ENCODE measurements around the gene XIRP1.
A peak's percentile ranks its signal among the peaks of the same experiment; 100 is the strongest.

Gene XIRP1

DNA sequence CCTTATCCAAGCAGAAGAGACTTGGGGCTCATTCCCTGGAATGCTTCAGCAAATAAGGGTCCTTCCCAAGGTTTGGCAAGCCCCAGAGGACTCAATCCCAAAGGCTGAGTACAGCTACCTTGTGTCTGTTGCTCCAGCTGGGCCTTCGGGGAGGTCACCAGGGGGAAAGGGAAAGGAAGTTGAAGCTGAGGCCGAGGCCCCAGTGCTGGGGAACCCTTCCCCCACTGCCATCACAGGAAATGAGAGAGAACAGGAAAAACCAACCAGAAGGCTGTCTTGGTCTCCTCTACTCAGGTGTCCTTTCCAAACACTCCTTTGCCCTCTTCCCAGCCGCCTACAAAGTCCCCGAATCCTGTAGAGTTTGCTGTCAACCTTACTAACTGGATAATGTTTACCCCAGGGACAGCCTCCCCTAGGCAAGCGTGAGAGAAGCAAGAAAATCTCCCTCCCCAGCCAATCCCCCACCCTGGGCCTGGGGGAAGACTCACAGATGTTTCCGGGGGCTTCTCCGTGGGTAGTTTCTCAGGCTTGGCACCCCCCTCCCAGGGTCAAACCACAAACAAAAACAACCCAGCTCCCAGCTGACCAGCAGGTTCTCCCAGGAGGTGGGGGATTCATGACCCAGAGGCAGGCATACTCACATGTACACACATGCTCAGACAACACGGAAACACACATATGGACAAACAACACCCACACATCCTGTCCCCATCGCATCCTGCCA, 44.5 kb downstream of the XIRP1 start:
- FAIRE-seq (peak; percentile 74), DNase-seq (ENCODE audit: extremely low spot score, insufficient read length, low read depth) (peak; percentile 39)

DNA sequence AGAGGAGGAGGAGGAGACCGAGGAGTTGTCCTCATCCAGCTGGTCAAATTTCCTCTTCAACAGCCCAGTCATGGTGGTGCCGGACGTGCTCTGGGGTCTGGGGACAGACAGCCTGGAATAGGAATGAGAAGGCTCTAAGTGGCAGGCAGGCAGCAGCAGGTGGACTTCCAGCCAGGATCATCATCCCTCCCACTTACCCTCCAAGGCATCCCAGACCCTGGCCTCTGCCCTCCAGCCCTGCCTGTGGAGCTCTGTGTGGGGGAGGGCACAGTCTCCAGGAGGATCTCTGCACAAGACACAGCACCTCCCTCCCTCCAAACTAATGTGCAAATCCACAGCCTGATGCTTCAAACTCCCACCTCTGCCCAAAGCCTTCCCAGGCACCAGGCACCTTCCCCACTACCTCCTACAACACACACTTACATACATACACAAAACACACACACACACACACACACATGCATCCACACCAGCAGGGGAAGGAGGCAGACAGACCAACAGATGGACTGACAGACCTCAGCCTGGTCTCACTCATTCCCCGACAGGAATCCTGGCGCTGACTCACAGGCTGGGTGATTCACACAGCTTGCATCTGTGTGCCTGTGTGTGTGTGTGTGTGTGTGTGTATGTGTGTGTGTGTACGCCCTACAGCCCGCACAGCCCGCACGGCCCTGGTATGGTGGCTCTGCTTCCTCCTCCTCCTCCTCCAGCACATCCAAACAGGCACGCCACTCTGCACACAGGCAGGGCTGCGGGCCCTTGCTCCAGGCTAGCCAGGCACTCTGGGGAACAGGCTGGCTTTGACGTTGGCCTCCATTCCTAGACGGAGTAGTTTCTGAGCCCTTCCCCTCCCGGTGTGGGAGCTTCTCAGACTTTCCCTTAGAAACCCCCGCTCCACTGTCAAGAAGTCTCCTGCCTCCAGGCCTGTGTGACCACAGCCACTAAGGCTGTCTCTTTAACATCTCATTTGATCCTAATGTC, 45.5 kb downstream of the XIRP1 start:
- FAIRE-seq = peak; percentile 58
- DNase-seq (ENCODE audit: extremely low spot score, insufficient read length, low read depth) = no peak

- no peak for FAIRE-seq
- no peak for DNase-seq (ENCODE audit: extremely low spot score, insufficient read length, low read depth)
These were observed 46.3 kb downstream of the XIRP1 start for GRCh38 chr3:39146083-39146501.

DNA sequence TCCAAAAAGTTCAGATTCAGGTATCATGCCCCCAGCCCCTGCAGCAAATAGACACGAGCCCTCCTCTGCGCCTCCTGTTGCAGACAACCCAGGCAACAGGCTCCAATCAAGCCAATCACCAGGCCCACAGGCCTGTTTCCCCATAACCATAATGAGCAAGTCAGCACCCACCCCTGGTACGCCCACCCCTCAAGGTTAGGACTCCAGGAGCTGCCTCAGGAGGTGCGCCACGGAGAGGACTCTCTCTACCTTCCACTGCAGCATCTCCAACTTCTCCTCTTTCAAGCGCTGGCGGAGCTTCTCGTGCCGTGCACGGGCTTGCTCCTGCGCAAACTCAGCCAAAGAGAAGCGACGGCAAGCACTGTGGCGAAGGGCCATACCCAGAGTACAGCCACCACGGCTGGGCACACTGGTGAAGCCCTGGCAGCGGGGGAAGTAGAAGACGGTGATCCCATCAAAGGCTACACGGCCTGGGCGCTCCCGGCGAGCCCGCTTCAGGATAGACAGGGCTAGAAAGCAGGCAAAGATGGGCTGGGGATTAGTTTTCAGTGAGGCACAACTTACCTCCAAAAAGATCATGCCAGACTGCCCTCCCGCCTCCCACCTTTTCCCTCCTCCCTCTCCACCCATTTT, 47.5 kb downstream of the XIRP1 start:
- DNase-seq (ENCODE audit: extremely low spot score, insufficient read length, low read depth) = no peak
- FAIRE-seq = no peak

- no peak for DNase-seq (ENCODE audit: extremely low spot score, insufficient read length, low read depth)
- no peak for FAIRE-seq
These were observed 48.2 kb downstream of the XIRP1 start for GRCh38 chr3:39144095-39144747.

GRCh38 chr3:39143051-39143885, 49.1 kb downstream of the XIRP1 start:
- DNase-seq (ENCODE audit: extremely low spot score, insufficient read length, low read depth) (no peak), FAIRE-seq (no peak)

DNA sequence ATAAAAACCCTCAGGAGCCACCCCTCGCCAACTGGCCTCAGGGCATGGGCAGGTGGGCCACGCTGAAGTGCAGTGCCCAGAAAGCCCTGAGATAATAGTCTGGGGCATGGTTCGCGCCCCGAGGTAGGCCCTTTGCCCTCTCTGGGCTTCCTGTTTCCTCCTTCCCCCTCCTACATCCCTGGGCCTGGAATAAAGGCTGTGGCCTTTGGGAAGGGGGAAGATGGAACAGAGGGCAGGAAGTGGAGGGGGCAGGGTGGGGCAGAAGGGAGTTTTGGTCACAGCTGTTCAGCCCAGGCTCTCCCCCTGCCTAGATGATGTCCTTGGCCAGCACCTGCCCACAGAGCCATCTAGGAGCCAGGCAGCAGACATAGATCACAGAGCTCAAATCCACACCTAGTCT, 50.3 kb downstream of the XIRP1 start:
- FAIRE-seq (no peak), DNase-seq (ENCODE audit: extremely low spot score, insufficient read length, low read depth) (no peak)

- no peak for DNase-seq (ENCODE audit: extremely low spot score, insufficient read length, low read depth)
- no peak for FAIRE-seq
These were observed 51.0 kb downstream of the XIRP1 start for GRCh38 chr3:39141171-39141995.

DNA sequence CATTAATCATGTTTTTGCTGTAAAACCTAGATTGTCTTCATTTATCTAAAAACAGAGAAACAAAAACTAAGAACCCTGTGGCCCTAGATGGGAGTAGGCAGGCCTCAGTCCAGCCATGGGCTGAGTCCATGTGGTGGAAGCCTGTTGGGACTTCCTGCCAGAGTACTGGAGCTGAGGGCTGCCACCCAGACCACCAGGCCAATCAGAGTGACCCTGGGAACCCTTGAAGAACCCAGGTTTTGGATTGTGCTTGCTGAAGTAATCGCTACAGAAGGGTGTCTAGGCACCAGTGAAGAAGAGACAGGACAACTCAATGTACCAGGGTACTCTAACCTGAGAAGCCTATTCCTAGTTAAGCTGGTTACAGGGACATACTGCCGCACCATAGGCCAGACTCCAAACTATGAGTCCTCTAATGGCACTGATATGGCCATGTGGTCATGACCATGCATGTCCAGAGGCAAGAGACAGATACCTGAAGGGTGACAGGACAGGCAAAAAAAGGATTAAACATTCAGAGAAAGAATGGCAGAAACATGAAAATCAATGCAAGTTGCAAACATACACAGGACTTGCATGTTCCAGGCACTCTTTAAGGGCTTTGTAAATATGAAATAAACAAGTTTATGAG, 51.9 kb downstream of the XIRP1 start:
- DNase-seq (ENCODE audit: extremely low spot score, insufficient read length, low read depth) (no peak), FAIRE-seq (no peak)

GRCh38 chr3:39139442-39139841, 53.0 kb downstream of the XIRP1 start:
- FAIRE-seq (no peak), DNase-seq (ENCODE audit: extremely low spot score, insufficient read length, low read depth) (no peak)

DNA sequence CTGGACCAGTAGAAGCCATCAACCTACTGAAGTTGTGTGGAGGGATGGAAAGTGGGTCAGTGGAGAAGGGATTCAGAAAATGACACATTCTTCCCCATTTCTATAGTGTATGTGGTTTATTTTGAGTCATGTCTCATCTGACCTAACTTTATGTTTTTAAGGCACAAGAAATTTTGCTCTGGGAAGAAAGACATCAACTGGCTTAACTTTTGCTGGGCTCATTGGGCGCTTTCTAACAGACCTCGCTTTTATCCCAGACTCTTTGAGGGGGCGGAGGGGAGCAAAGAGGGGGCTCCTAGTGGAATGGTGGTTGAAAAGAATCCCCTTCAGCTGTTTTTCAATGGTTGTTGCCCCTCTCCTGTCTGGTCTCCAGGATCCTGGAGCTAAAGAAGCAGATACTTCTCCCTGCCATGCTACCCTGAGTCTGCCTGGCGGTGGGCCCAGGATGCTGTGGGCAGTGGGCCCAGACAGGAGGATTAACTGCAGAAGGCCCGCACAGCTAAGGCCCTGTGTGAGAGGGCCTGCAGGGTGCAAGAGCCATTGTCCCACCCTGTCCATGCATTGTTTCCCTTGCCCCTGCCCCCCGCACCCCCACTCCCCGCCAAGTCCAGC, 53.5 kb downstream of the XIRP1 start:
- FAIRE-seq (no peak), DNase-seq (ENCODE audit: extremely low spot score, insufficient read length, low read depth) (no peak)

DNA sequence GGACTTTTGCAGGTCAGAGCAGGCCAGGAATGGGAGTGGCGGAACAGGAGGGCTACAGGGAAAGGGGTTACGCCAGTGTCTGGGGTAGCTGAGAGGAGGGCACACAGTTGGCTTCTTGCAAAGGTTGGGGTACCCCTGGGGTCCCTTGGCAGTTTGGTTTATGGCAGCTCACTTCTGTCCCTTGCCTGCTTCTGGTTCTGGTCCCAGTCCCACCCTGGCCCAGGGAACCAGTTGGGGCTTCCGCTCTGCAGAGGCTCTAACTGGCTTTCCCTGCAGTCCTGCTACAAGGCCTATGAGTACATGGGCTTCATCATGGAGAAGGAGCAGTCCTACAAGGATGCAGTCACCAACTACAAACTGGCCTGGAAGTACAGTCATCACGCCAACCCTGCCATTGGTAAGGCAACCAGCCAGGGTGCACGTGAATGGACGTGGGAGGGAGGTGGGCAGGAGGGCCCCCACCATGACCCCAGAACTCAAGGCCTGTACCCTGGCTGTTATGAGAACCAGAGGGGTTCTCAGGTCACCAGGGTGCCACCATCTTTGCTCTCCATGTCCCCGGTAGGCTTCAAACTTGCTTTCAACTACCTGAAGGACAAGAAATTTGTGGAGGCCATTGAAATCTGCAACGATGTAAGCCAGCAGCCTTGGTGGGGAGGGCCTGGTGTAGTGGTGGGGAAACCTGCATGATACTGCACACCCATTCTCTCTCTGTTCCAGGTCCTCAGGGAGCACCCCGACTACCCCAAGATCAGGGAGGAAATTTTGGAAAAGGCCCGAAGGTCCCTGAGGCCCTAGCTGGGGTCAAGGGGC, 54.2 kb downstream of the XIRP1 start:
- no peak for FAIRE-seq
- DNase-seq (ENCODE audit: extremely low spot score, insufficient read length, low read depth) = no peak

DNA sequence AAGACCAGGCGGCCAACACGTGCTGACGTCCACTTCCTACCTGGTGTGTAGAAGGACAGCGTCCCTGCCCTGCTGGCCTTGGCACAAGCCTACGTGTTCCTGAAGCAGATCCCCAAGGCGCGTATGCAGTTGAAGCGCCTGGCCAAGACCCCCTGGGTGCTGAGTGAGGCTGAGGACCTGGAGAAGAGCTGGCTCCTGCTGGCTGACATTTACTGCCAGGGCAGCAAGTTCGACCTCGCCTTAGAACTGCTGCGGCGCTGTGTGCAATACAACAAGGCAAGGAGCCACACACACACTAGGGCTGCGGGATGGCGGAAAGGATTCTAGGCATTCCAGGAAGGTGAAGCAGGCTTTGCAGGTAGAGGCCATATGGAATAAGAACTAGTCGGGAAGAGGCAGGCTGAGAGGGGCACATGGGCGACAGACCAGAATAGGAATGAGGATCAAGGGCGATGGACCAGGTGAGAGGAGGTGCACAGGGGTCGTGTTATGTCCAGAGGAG, 54.9 kb downstream of the XIRP1 start:
- FAIRE-seq = no peak
- DNase-seq (ENCODE audit: extremely low spot score, insufficient read length, low read depth) = no peak

DNA sequence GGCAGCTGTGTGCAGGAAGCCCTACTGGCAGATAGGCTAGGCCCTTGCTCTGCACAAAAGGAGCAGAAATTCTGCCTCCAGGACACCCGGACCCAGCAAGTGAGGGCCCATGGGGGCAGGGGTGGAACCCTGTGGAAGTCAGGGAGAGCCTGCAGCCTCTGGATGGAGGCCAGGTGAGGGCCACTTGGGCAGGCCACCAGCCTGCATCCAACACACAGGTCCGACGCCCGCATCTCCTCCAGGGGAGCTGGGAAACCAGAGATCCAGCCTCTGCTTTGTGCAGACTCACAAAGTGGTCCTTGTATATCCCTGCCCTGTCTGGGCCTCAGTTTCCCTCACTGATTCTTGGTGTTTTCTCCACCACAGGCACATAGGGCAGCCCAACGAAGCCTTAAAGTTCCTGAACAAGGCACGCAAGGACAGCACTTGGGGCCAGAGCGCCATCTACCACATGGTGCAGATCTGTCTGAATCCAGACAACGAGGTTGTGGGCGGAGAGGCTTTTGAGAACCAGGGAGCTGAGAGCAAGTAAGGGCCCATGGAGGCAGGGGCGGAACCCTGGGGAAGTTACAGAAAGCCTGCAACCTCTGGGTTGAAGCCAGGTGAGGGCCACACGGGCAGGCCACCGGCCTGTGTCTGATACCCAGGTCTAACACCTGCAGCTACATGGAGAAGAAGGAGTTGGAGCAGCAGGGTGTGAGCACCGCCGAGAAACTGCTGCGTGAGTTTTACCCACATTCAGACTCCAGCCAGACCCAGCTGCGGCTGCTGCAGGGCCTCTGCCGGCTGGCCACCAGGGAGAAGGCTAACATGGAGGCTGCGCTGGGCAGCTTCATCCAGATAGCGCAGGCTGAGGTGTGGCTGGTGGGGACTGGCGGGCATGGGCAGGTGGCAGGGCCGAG, 55.6 kb downstream of the XIRP1 start:
- no peak for DNase-seq (ENCODE audit: extremely low spot score, insufficient read length, low read depth)
- no peak for FAIRE-seq

- FAIRE-seq = no peak
- DNase-seq (ENCODE audit: extremely low spot score, insufficient read length, low read depth) = no peak
These were observed 57.1 kb downstream of the XIRP1 start for GRCh38 chr3:39135170-39135805.

All from GM18507 (cell line).